Endothelial cell of umbilical vein (primary cell): ENCODE measurements around the gene SEMA5A.

Experiments
- EZH2 ChIP-seq: IDR thresholded peaks from 2 replicates; pipeline ENCODE4 v1.6.1; 2012; ENCODE audit warnings: borderline replicate concordance, low read depth, mild to moderate bottlenecking, moderate library complexity, low read length, inconsistent platforms; ENCODE audit not compliant: severe bottlenecking
- FOS ChIP-seq: IDR thresholded peaks from 2 replicates; pipeline ENCODE4 v1.6.1; 2011; ENCODE audit warnings: mild to moderate bottlenecking, low read length, moderate library complexity, borderline replicate concordance; ENCODE audit not compliant: insufficient read depth
- JUN ChIP-seq: IDR thresholded peaks from 2 replicates; pipeline ENCODE4 v1.6.1; 2011; ENCODE audit warnings: borderline replicate concordance, low read depth; ENCODE audit not compliant: insufficient read length, insufficient read depth
- MAX ChIP-seq: IDR thresholded peaks from 2 replicates; pipeline ENCODE4 v1.6.1; 2011; ENCODE audit not compliant: insufficient read depth, insufficient read length
- MYC ChIP-seq: IDR thresholded peaks from one replicate; pipeline ENCODE4 v1.6.1; 2011; ENCODE audit warnings: mild to moderate bottlenecking, low read depth, low read length
- POLR2A ChIP-seq: IDR thresholded peaks from 2 replicates; pipeline ENCODE4 v1.6.1; 2012; ENCODE audit warnings: low read depth, mild to moderate bottlenecking, control low read depth, low read length
- POLR2AphosphoS5 ChIP-seq: IDR thresholded peaks from 2 replicates; pipeline ENCODE4 v1.6.1; 2012; ENCODE audit warnings: low read depth, mild to moderate bottlenecking, control low read depth, low read length, moderate library complexity; ENCODE audit not compliant: insufficient read depth
- TF ChIP-seq, protein P1 (sequence below), 2 donors: IDR thresholded peaks; 1 replicate in 1 of 2; 2 replicates in 1 of 2; pipeline ENCODE4 v1.5.1; 2011; ENCODE audit warnings: low read length in 2 of 2, mild to moderate bottlenecking in 2 of 2, moderate library complexity in 2 of 2, control low read depth in 1 of 2, inconsistent platforms in 1 of 2, low read depth in 1 of 2; ENCODE audit not compliant: insufficient read depth in 1 of 2; ENCODE audit errors: extremely low read depth in 1 of 2

GRCh38 chr5:9169557-9169902 is 376.3 kb downstream of the SEMA5A start:
- TF ChIP-seq POLR2A (no peak), POLR2AphosphoS5 (no peak), FOS (no peak), EZH2 (no peak), JUN (no peak), MAX (no peak), MYC (no peak)
- TF ChIP-seq, protein P1, sequence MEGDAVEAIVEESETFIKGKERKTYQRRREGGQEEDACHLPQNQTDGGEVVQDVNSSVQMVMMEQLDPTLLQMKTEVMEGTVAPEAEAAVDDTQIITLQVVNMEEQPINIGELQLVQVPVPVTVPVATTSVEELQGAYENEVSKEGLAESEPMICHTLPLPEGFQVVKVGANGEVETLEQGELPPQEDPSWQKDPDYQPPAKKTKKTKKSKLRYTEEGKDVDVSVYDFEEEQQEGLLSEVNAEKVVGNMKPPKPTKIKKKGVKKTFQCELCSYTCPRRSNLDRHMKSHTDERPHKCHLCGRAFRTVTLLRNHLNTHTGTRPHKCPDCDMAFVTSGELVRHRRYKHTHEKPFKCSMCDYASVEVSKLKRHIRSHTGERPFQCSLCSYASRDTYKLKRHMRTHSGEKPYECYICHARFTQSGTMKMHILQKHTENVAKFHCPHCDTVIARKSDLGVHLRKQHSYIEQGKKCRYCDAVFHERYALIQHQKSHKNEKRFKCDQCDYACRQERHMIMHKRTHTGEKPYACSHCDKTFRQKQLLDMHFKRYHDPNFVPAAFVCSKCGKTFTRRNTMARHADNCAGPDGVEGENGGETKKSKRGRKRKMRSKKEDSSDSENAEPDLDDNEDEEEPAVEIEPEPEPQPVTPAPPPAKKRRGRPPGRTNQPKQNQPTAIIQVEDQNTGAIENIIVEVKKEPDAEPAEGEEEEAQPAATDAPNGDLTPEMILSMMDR (IDR thresholded peaks at IDR 0.05; ENCODE audit: extremely low read depth in 1 of 2, insufficient read depth in 1 of 2, low read depth in 1 of 2, low read length in 2 of 2): no peak
